Fibroblast of skin of abdomen (primary cell): ENCODE data around the gene SPTBN4.
"Not testable (repeated sequence)": the region's sequence is repeated elsewhere in the genome, so short reads cannot be mapped to it uniquely, and the experiment has no call there.

Experiments used
- DNase-seq: peaks from one replicate; pipeline ENCODE4 v3.0.0-alpha.2; 2013

Gene SPTBN4

GRCh38 chr19:40530091-40530901 lies 63.5 kb downstream of the SPTBN4 start:
- no peak for DNase-seq

- no peak for DNase-seq
Measured at GRCh38 chr19:40533508-40533907, 66.7 kb downstream of the SPTBN4 start.

- DNase-seq = no peak
Measured at GRCh38 chr19:40534148-40534547, 67.3 kb downstream of the SPTBN4 start.

- DNase-seq = no peak
Measured at GRCh38 chr19:40539070-40539469, 72.3 kb downstream of the SPTBN4 start.

GRCh38 chr19:40542202-40542859 lies 75.5 kb downstream of the SPTBN4 start:
- DNase-seq = peak; percentile 47

GRCh38 chr19:40543029-40543597 lies 76.3 kb downstream of the SPTBN4 start:
- DNase-seq = no peak

GRCh38 chr19:40546153-40546841 lies 79.5 kb downstream of the SPTBN4 start:
- DNase-seq = not testable (repeated sequence)

GRCh38 chr19:40547190-40547589 lies 80.4 kb downstream of the SPTBN4 start:
- not testable (repeated sequence) for DNase-seq

GRCh38 chr19:40547836-40548235 lies 81.0 kb downstream of the SPTBN4 start:
- no peak for DNase-seq

- peak; percentile 42 for DNase-seq
Measured at GRCh38 chr19:40549007-40549708, 82.4 kb downstream of the SPTBN4 start.

GRCh38 chr19:40550951-40551350 lies 84.2 kb downstream of the SPTBN4 start:
- no peak for DNase-seq

- DNase-seq = no peak
Measured at GRCh38 chr19:40552848-40553247, 86.0 kb downstream of the SPTBN4 start.

GRCh38 chr19:40553885-40554857 lies 87.4 kb downstream of the SPTBN4 start:
- DNase-seq = no peak

GRCh38 chr19:40555978-40556689 lies 89.3 kb downstream of the SPTBN4 start:
- no peak for DNase-seq

GRCh38 chr19:40556953-40557530 lies 90.2 kb downstream of the SPTBN4 start:
- no peak for DNase-seq

GRCh38 chr19:40559394-40559793 lies 92.6 kb downstream of the SPTBN4 start:
- no peak for DNase-seq

GRCh38 chr19:40560092-40560507 lies 93.3 kb downstream of the SPTBN4 start:
- no peak for DNase-seq

- no peak for DNase-seq
Measured at GRCh38 chr19:40561947-40562346, 95.1 kb downstream of the SPTBN4 start.

GRCh38 chr19:40564535-40564934 lies 97.7 kb downstream of the SPTBN4 start:
- DNase-seq = not testable (repeated sequence)

- DNase-seq = no peak
Measured at GRCh38 chr19:40565355-40565754, 98.6 kb downstream of the SPTBN4 start.
